Hepatocyte (in vitro differentiated cells): ENCODE results near the gene MEN1. TPM values are rescaled to one million over a fixed set of nuclear protein-coding genes. Genes with fewer than 3 reads are reported as not detected.
A peak's percentile ranks its signal among the peaks of the same experiment; 100 is the strongest.

Experiments
- DNase-seq: peaks from one replicate; pipeline ENCODE4 v3.0.0-alpha.2; 2016; ENCODE audit warnings: low spot score
- H2AFZ ChIP-seq: fragments of 200-600 bp; sonication (generic); 2 replicates; pipeline ENCODE4 v1.6.0; 2016; ENCODE audit warnings: antibody characterized with exemption, mild to moderate bottlenecking
- H3K27ac ChIP-seq: fragments of 200-600 bp; sonication (generic); 2 replicates; pipeline ENCODE4 v1.5.1; 2016; ENCODE audit warnings: mild to moderate bottlenecking
- H3K27me3 ChIP-seq: fragments of 200-600 bp; sonication (generic); 2 replicates; pipeline ENCODE4 v1.6.1; 2016
- H3K36me3 ChIP-seq: fragments of 200-600 bp; sonication (generic); replicated peaks from 2 replicates; pipeline ENCODE4 v1.5.1; 2016; ENCODE audit warnings: low read depth; ENCODE audit not compliant: insufficient read depth
- H3K4me1 ChIP-seq: fragments of 200-600 bp; sonication (generic); 2 replicates; pipeline ENCODE4 v1.5.1; 2016; ENCODE audit warnings: mild to moderate bottlenecking, moderate library complexity; ENCODE audit not compliant: insufficient read depth
- H3K4me2 ChIP-seq: fragments of 200-600 bp; sonication (generic); 2 replicates; pipeline ENCODE4 v1.6.0; 2016
- H3K4me3 ChIP-seq: fragments of 200-600 bp; sonication (generic); 2 replicates; pipeline ENCODE4 v1.5.1; 2016; ENCODE audit warnings: mild to moderate bottlenecking
- H3K79me2 ChIP-seq: fragments of 200-600 bp; sonication (generic); 2 replicates; pipeline ENCODE4 v1.6.0; 2017; ENCODE audit warnings: mild to moderate bottlenecking
- H3K9me2 ChIP-seq: fragments of 200-600 bp; sonication (generic); replicated peaks from 2 replicates; pipeline ENCODE4 v1.6.0; 2017; ENCODE audit warnings: mild to moderate bottlenecking; ENCODE audit not compliant: insufficient read depth
- H3K9me3 ChIP-seq: fragments of 200-600 bp; sonication (generic); 2 replicates; pipeline ENCODE4 v1.5.1; 2016; ENCODE audit warnings: low read depth, mild to moderate bottlenecking
- H4K20me1 ChIP-seq: fragments of 200-600 bp; sonication (generic); 2 replicates; pipeline ENCODE4 v1.6.0; 2016; ENCODE audit warnings: mild to moderate bottlenecking; ENCODE audit not compliant: insufficient read depth, poor library complexity, severe bottlenecking
- CTCF ChIP-seq: fragments of 200-600 bp; sonication (generic); IDR thresholded peaks from 2 replicates; pipeline ENCODE4 v1.5.1; 2016; ENCODE audit warnings: antibody characterized with exemption, mild to moderate bottlenecking; ENCODE audit not compliant: poor library complexity
- EZH2 ChIP-seq: fragments of 200-600 bp; sonication (generic); IDR thresholded peaks from 2 replicates; pipeline ENCODE4 v1.6.1; 2016; ENCODE audit warnings: antibody characterized with exemption, mild to moderate bottlenecking, borderline replicate concordance
- EZH2phosphoT487 ChIP-seq: fragments of 200-600 bp; sonication (generic); IDR thresholded peaks from one replicate; pipeline ENCODE4 v1.6.1; 2018; ENCODE audit warnings: antibody characterized with exemption, mild to moderate bottlenecking, low read depth, moderate library complexity; ENCODE audit not compliant: unreplicated experiment, severe bottlenecking
- WGBS: methylation state at CpG from one replicate; pipeline ENCODE4 v1.1.6; 2016; ENCODE audit warnings: low lambda C conversion rate; ENCODE audit errors: missing lambda C conversion rate; 5-methylcytosine and 5-hydroxymethylcytosine counted together
- polyA plus RNA-seq: library from polyadenylated mRNA; unstranded; fragments of >200 nt; fragmentation: Nextera tagmentation; extraction: Ambion mirVana; gene quantifications from 2 replicates; pipeline ENCODE4 v1.2.1, GENCODE V29; 2016
- total RNA-seq: library from RNA; depleted of rRNA; stranded (reverse); fragments of >200 nt; gene quantifications from 2 replicates; pipeline ENCODE4 v1.2.3, GENCODE V29; 2014

The MEN1 gene
- 14.1 and 18.6 TPM in 2 replicates for total RNA-seq
- 49.1 and 49.9 TPM in 2 replicates for polyA plus RNA-seq

GRCh38 chr11:64810271-64810890 lies at the start of gene MEN1:
TSS of gene MEN1 (minus strand) at chr11:64810551. CDS start at chr11:64810109, 442 bp downstream.
- under 1% methylated on average over 30 of the region's 46 CpGs for WGBS
- peak; percentile 98 for DNase-seq
- no peaks in the 10 kb centered on the region for H4K20me1 ChIP-seq
- no peak for TF ChIP-seq EZH2
- no peak for TF ChIP-seq CTCF
- no peak for TF ChIP-seq EZH2phosphoT487
- H3K4me2 ChIP-seq, result peak within 1 kb of the TSS; percentile 89
- H3K27me3 ChIP-seq, result no peaks in the 10 kb centered on the region
- no peaks in the 10 kb centered on the region for H3K9me2 ChIP-seq
- peaks cover 15% of the 10 kb centered on the region for H3K79me2 ChIP-seq
- H3K9me3 ChIP-seq, result no peaks in the 10 kb centered on the region
- peak within 1 kb of the TSS; percentile 70 for H2AFZ ChIP-seq
- H3K4me1 ChIP-seq, result peaks cover 9% of the 10 kb centered on the region
- H3K27ac ChIP-seq, result peak within 1 kb of the TSS; percentile 69
- H3K4me3 ChIP-seq, result peak within 1 kb of the TSS; percentile 51
- no peaks in the 10 kb centered on the region for H3K36me3 ChIP-seq

GRCh38 chr11:64859542-64860414 lies 49.4 kb upstream of the MEN1 start:
- Histone ChIP-seq H3K4me3 (no peak overlapping the region), H3K27me3 (no peaks in the 10 kb centered on the region), H3K36me3 (no peaks in the 10 kb centered on the region), H2AFZ (no peak overlapping the region), H3K9me2 (no peaks in the 10 kb centered on the region), H3K9me3 (no peaks in the 10 kb centered on the region), H4K20me1 (peaks cover 4% of the 10 kb centered on the region), H3K4me1 (peaks cover 49% of the 10 kb centered on the region), H3K79me2 (peaks cover 77% of the 10 kb centered on the region), H3K27ac (no peak overlapping the region), H3K4me2 (no peak overlapping the region)
- WGBS, result 95% methylated on average over 33 of the region's 33 CpGs
- no peak for TF ChIP-seq CTCF
- no peak for TF ChIP-seq EZH2phosphoT487
- TF ChIP-seq EZH2, result no peak
- DNase-seq, result no peak

DNA sequence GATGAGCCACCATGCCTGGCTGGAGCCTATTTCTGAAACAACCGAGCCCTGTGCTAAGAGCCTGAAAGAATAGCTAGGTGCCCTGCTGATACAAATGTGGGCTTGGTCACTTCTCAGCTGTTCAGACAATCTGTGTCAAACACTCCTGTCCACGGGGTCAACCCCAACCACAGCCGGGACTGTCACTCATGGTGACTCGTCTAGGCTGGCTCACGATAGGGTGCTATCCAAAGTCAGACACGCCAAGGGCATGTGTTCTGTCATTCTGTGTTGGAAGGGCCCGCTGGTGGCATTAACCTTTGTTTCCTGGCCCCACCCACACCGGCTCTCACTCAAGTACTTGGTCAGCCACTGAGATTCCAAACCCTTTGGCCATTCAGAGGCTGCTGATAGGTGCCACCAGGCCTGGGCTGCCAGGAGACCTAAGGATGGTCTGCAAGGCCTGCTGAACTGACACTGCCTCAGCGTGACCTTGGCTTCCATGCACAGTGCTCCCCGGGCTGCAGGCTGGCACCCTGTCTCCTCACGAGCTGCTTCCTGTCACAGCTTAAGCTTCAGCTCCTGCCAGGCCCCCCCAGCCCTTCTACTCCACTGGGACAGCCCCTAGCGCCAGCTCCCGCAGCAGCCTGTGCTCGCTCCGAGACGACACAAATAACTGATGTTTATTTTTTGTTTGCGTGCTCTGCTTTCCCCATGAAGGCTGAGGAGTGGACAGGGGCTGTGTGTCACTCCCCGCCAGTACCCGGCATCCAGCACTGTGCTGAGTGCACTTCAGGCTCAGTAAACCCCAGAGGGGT lies 48.3 kb upstream of the MEN1 start:
- Histone ChIP-seq H3K36me3 (no peaks in the 10 kb centered on the region), H3K9me3 (no peaks in the 10 kb centered on the region), H3K27ac (no peak overlapping the region), H3K79me2 (peaks cover 69% of the 10 kb centered on the region), H3K4me1 (peaks cover 42% of the 10 kb centered on the region), H3K4me2 (no peak overlapping the region), H3K4me3 (no peak overlapping the region), H4K20me1 (peaks cover 4% of the 10 kb centered on the region), H3K27me3 (no peaks in the 10 kb centered on the region), H2AFZ (no peak overlapping the region), H3K9me2 (no peaks in the 10 kb centered on the region)
- no peak for DNase-seq
- 94% methylated on average over 19 of the region's 19 CpGs for WGBS
- TF ChIP-seq CTCF, result no peak
- TF ChIP-seq EZH2phosphoT487, result no peak
- no peak for TF ChIP-seq EZH2
